IMR-90 (cell line): ENCODE measurements around the gene EPS8. TPM values are rescaled to one million over a fixed set of nuclear protein-coding genes. Genes with fewer than 3 reads are reported as not detected.

ENCODE experiments used
- ATAC-seq: fragments of 200-7000 bp; cut with Tn5 transposase; 2 replicates; pipeline ENCODE4 v1.9.1; 2020; ENCODE audit warnings: low read depth, mild to moderate bottlenecking, moderate library complexity
- BruUV-seq: library from RNA; stranded (reverse); fragments of 400-500 nt; replicated peaks from 2 replicates; lab custom pipeline; 2021; lab: Mats Ljungman, UMichigan
- CTCF ChIA-PET: fragments of 300-600 bp; formaldehyde crosslinking; extraction: SDS; loops from one replicate; lab custom pipeline; 2021; ENCODE audit warnings: antibody characterized with exemption; lab: Yijun Ruan, JAX
- POLR2A ChIA-PET: fragments of 300-600 bp; sonication (Branson Sonifier 250); formaldehyde crosslinking; loops from one replicate; lab custom pipeline; 2022; ENCODE audit warnings: antibody characterized with exemption; ENCODE audit not compliant: unreplicated experiment; lab: Charles Lee
- DNase-seq: peaks from one replicate; pipeline ENCODE4 v3.0.0; 2013
- H2AFZ ChIP-seq: replicated peaks from 2 replicates; pipeline ENCODE3; 2013; ENCODE audit warnings: low read length, mild to moderate bottlenecking; ENCODE audit not compliant: poor library complexity
- H2AK5ac ChIP-seq: 2 replicates; pipeline ENCODE4 v1.6.1; 2013; ENCODE audit warnings: low read depth, low read length, inconsistent platforms
- H2AK9ac ChIP-seq: replicated peaks from 2 replicates; pipeline ENCODE3; 2013; ENCODE audit warnings: mild to moderate bottlenecking, low read depth, low read length, moderate library complexity; ENCODE audit not compliant: poor library complexity
- H2BK120ac ChIP-seq: 2 replicates; pipeline ENCODE4 v1.6.1; 2013; ENCODE audit warnings: low read depth, low read length, inconsistent platforms
- H2BK15ac ChIP-seq: 3 replicates; pipeline ENCODE4 v1.6.1; 2013; ENCODE audit warnings: low read depth, low read length, inconsistent platforms
- H2BK20ac ChIP-seq: 2 replicates; pipeline ENCODE4 v1.6.1; 2013; ENCODE audit warnings: low read depth, mild to moderate bottlenecking, inconsistent platforms, low read length, moderate library complexity
- H2BK5ac ChIP-seq: 2 replicates; pipeline ENCODE4 v1.6.1; 2013; ENCODE audit warnings: mild to moderate bottlenecking, low read depth, low read length, inconsistent platforms; ENCODE audit not compliant: poor library complexity, severe bottlenecking
- H3K14ac ChIP-seq: replicated peaks from 2 replicates; pipeline ENCODE4 v1.6.1; 2013; ENCODE audit warnings: low read depth, low read length, inconsistent platforms
- H3K18ac ChIP-seq: 2 replicates; pipeline ENCODE4 v1.6.1; 2013; ENCODE audit warnings: low read depth, low read length, control low read depth
- H3K23ac ChIP-seq: 2 replicates; pipeline ENCODE4 v1.6.1; 2013; ENCODE audit warnings: low read depth, low read length, inconsistent platforms
- H3K27ac ChIP-seq: 2 replicates; pipeline ENCODE4 v1.5.1; 2013; ENCODE audit warnings: mild to moderate bottlenecking, control low read depth, low read length; ENCODE audit not compliant: insufficient read depth
- H3K27me3 ChIP-seq: 2 replicates; pipeline ENCODE4 v1.6.1; 2013; ENCODE audit warnings: low read length; ENCODE audit not compliant: control insufficient read depth, insufficient read depth
- H3K36me3 ChIP-seq: 2 replicates; pipeline ENCODE4 v1.6.1; 2013; ENCODE audit warnings: low read length, mixed read lengths; ENCODE audit not compliant: control insufficient read depth, insufficient read depth
- H3K4ac ChIP-seq: 2 replicates; pipeline ENCODE4 v1.6.1; 2013; ENCODE audit warnings: low read depth, low read length, inconsistent platforms
- H3K4me1 ChIP-seq: 2 replicates; pipeline ENCODE4 v1.6.1; 2013; ENCODE audit warnings: low read length, mixed read lengths; ENCODE audit not compliant: control insufficient read depth, insufficient read depth
- H3K4me2 ChIP-seq: 2 replicates; pipeline ENCODE4 v1.6.1; 2013; ENCODE audit warnings: low read depth, mild to moderate bottlenecking, control low read depth, low read length, moderate library complexity
- H3K4me3 ChIP-seq: 2 replicates; pipeline ENCODE4 v1.5.1; 2013; ENCODE audit warnings: low read depth, mild to moderate bottlenecking, control low read depth, low read length, moderate library complexity; ENCODE audit not compliant: insufficient read depth
- H3K56ac ChIP-seq: 2 replicates; pipeline ENCODE4 v1.6.1; 2013; ENCODE audit warnings: low read length, inconsistent platforms; ENCODE audit not compliant: insufficient read depth; ENCODE audit errors: extremely low read depth
- H3K79me1 ChIP-seq, 2 experiments: 2 replicates each; pipeline ENCODE4 v1.6.1; 2013; ENCODE audit warnings: low read length in 2 of 2, inconsistent platforms in 1 of 2, low read depth in 1 of 2
- H3K9ac ChIP-seq: 2 replicates; pipeline ENCODE4 v1.6.1; 2013; ENCODE audit warnings: low read depth, low read length, control low read depth
- H3K9me1 ChIP-seq: 2 replicates; pipeline ENCODE4 v1.6.1; 2013; ENCODE audit warnings: low read length, inconsistent platforms; ENCODE audit not compliant: insufficient read depth
- H3K9me3 ChIP-seq: 2 replicates; pipeline ENCODE4 v1.6.1; 2013; ENCODE audit warnings: low read length; ENCODE audit not compliant: control insufficient read depth, insufficient read depth
- H4K20me1 ChIP-seq: 2 replicates; pipeline ENCODE4 v1.6.1; 2013; ENCODE audit warnings: low read length, inconsistent platforms; ENCODE audit not compliant: insufficient read depth
- H4K5ac ChIP-seq: 2 replicates; pipeline ENCODE4 v1.6.1; 2013; ENCODE audit warnings: mild to moderate bottlenecking, low read depth, low read length, control low read depth
- H4K8ac ChIP-seq, 2 experiments: 2 replicates each; pipeline ENCODE4 v1.6.1; 2013; ENCODE audit warnings: low read depth in 2 of 2, low read length in 2 of 2, control low read depth in 1 of 2, inconsistent platforms in 1 of 2
- H4K91ac ChIP-seq: 2 replicates; pipeline ENCODE4 v1.6.1; 2013; ENCODE audit warnings: low read depth, low read length, inconsistent platforms; ENCODE audit not compliant: insufficient read depth
- BHLHE40 ChIP-seq: fragments of 150-350 bp; IDR thresholded peaks from 2 replicates; pipeline ENCODE4 v1.6.1; 2016; ENCODE audit warnings: mild to moderate bottlenecking, low read depth, low read length
- CEBPB ChIP-seq: IDR thresholded peaks from 2 replicates; pipeline ENCODE4 v1.6.1; 2012; ENCODE audit warnings: low read depth, low read length, improper control_type of control experiment
- CHD1 ChIP-seq: IDR thresholded peaks from 2 replicates; pipeline ENCODE4 v1.6.1; 2012; ENCODE audit warnings: low read depth, low read length, improper control_type of control experiment
- CTCF ChIP-seq: conservative IDR thresholded peaks from 2 replicates; pipeline ENCODE4 v1.5.1; 2012; ENCODE audit warnings: mild to moderate bottlenecking, low read depth, low read length, improper control_type of control experiment
- FOS ChIP-seq: fragments of 150-350 bp; IDR thresholded peaks from 2 replicates; pipeline ENCODE4 v1.6.1; 2016; ENCODE audit warnings: low read depth, low read length
- MAFK ChIP-seq: IDR thresholded peaks from 2 replicates; pipeline ENCODE4 v1.6.1; 2012; ENCODE audit warnings: low read depth, low read length, improper control_type of control experiment
- MAZ ChIP-seq: IDR thresholded peaks from 2 replicates; pipeline ENCODE4 v1.6.1; 2012; ENCODE audit warnings: low read depth, mild to moderate bottlenecking, low read length, improper control_type of control experiment, moderate library complexity, borderline replicate concordance
- MXI1 ChIP-seq: IDR thresholded peaks from 2 replicates; pipeline ENCODE4 v1.6.1; 2012; ENCODE audit warnings: low read depth, mild to moderate bottlenecking, low read length, moderate library complexity, borderline replicate concordance
- POLR2A ChIP-seq: IDR thresholded peaks from 2 replicates; pipeline ENCODE4 v1.6.1; 2012; ENCODE audit warnings: mild to moderate bottlenecking, low read depth, low read length
- RAD21 ChIP-seq: IDR thresholded peaks from 2 replicates; pipeline ENCODE4 v1.6.1; 2012; ENCODE audit warnings: low read length, improper control_type of control experiment
- RCOR1 ChIP-seq: IDR thresholded peaks from 2 replicates; pipeline ENCODE4 v1.6.1; 2012; ENCODE audit warnings: mild to moderate bottlenecking, low read length, improper control_type of control experiment; ENCODE audit not compliant: insufficient replicate concordance
- RFX5 ChIP-seq: IDR thresholded peaks from 2 replicates; pipeline ENCODE4 v1.8.0; 2012; ENCODE audit warnings: low read depth, mild to moderate bottlenecking, low read length, moderate library complexity
- SMC3 ChIP-seq: fragments of 150-350 bp; IDR thresholded peaks from 2 replicates; pipeline ENCODE4 v1.6.1; 2016; ENCODE audit warnings: low read depth, mild to moderate bottlenecking, antibody characterized with exemption, low read length, moderate library complexity
- WGBS, 2 experiments: methylation state at CpG; one replicate each; pipeline versions ENCODE4 v1.1.5 to v1.1.7; 2013; ENCODE audit warnings: missing lambda C conversion rate in 2 of 2; ENCODE audit not compliant: insufficient read length in 1 of 2; ENCODE audit errors: extremely low coverage in 2 of 2; 5-methylcytosine and 5-hydroxymethylcytosine counted together
- dilution Hi-C: fragments of 300-500 bp; cut with HindIII; formaldehyde crosslinking; loops from one replicate; pipeline ENCODE4 v1.14.3; 2018; ENCODE audit warnings: low sequenced_read_pairs; ENCODE audit not compliant: unreplicated experiment
- in situ Hi-C: fragments of 300-500 bp; cut with MboI; formaldehyde crosslinking; loops from 3 replicates; pipeline ENCODE4 v1.14.3; 2019; ENCODE audit warnings: low sequenced_read_pairs, inconsistent platforms, mixed read lengths
- intact Hi-C: fragments of 100-400 bp; cut with micrococcal nuclease; formaldehyde crosslinking; loops from 2 replicates; pipeline ENCODE4 v1.10.0; 2022
- polyA plus RNA-seq, 3 experiments: library from polyadenylated mRNA; depleted of rRNA; stranded (reverse); fragments of >200 nt; gene quantifications; 2 replicates each; pipeline ENCODE4 v1.2.3, GENCODE V29; 2012; ENCODE audit warnings: low replicate concordance in 1 of 3
- total RNA-seq: library from RNA; depleted of rRNA; stranded (reverse); fragments of >200 nt; gene quantifications from 2 replicates; pipeline ENCODE4 v1.2.3, GENCODE V29; 2012
- TF ChIP-seq, protein P1 (sequence below): fragments of 150-350 bp; IDR thresholded peaks from 2 replicates; pipeline ENCODE4 v1.6.1; 2017; ENCODE audit warnings: mild to moderate bottlenecking, antibody characterized with exemption, low read length, low read depth

Gene EPS8
- total and polyA plus RNA-seq, 2 of the 4 experiments (the other 2 are of a cell fraction) = 45.1 to 104 TPM

DNA sequence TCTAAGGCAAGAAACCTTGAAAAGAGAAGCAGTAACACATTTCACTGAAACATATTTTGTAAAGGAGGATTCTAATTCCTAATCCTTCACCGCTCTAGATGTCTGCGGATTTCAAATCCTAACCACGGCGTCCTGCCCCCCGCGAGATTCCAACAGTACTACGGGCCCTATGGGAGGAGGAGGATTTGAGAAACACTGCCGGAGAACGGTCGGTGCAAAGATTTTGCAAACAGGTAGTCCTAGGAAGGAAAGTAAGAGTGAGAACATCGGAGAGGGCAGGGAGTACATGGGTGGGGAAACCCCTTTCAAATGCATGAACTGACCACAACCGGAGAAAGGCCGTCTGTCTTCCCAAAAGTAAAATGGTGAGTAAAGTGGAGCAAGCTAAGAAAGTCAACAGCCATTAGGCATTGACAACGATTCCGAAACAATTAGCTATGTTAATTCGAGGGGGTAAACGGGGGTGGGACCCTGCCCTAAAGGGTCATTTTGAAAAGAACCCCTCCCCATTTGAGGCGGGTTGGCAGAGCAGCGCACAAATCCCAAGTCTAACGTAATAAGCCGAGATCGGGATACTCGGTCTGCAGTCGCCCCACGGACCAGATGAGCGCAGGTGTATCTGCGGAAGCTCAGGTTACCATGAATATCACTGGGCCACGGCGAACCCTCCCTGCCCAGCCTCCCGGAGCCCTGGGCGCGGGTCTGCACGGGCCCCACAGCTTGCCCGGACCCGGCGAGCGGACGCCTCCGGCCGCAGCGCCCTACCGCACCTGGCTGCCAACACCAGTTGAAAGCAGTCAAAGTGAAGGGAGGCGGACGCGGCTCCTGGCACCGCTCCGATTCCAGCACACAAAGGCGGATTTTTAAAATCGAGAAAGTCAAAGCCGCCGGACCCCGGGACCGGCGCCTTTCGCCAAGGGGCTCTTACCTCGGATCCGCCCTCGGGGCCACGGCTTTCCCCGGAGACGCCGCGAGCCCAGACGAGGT lies 662 bp downstream of the EPS8 start:
- peak overlapping the region; percentile 72 for H3K4me3 ChIP-seq
- peak overlapping the region; percentile 78 for H3K27ac ChIP-seq
- peak overlapping the region; percentile 12 for H2AK9ac ChIP-seq
- peaks cover 7 to 26% of the 10 kb centered on the region in 2 experiments for H3K79me1 ChIP-seq
- H3K56ac ChIP-seq = peak overlapping the region; percentile 35; the same call in 1 of the 2 replicates
- CTCF ChIA-PET = interaction anchor here (1.2 to 1.5 kb wide), 2 partner anchors 10 to 16 kb away, joined by 3 read pairs; no protein-coding TSS in a partner anchor
- H4K8ac ChIP-seq = peak overlapping the region in 1 of 2 experiments; percentile 60; a peak in 2 of 4 replicates
- peak overlapping the region; percentile 27; the same call in 1 of the 2 replicates for H2AK5ac ChIP-seq
- no peaks in the 10 kb centered on the region for H4K20me1 ChIP-seq
- in situ Hi-C loops = no loop called here
- intact Hi-C loops = loop anchor here (1.0 to 10.0 kb wide), 5 partner anchors 68 to 254 kb away; no protein-coding TSS in a partner anchor
- POLR2A ChIA-PET = interaction anchor here (0.6 kb wide), 1 partner anchor 66 kb away, joined by 4 read pairs; no protein-coding TSS in a partner anchor
- H4K5ac ChIP-seq = 0 out of 2 replicates have a peak overlapping the region, but pooled peaks have one; percentile 31
- H3K36me3 ChIP-seq = no peaks in the 10 kb centered on the region
- whole genome bisulfite sequencing, 2 experiments = 1% methylated on average over 37 of the region's 64 CpGs; no CpG with 5 or more reads in 1 of the 2 experiments
- H3K27me3 ChIP-seq = no peaks in the 10 kb centered on the region
- H3K4ac ChIP-seq = peak overlapping the region; percentile 83
- dilution Hi-C loops = no loop called here
- no TSS peak for BruUV-seq
- no peaks in the 10 kb centered on the region for H3K9me1 ChIP-seq
- H3K9ac ChIP-seq = peak overlapping the region; percentile 75
- ATAC-seq = peak; percentile 30
- H3K9me3 ChIP-seq = no peaks in the 10 kb centered on the region
- H3K14ac ChIP-seq = peak overlapping the region; percentile 96
- peak; percentile 45 for DNase-seq
- H4K91ac ChIP-seq = peak overlapping the region; percentile 65
- H3K4me1 ChIP-seq = peaks cover 2% of the 10 kb centered on the region; the same call in 1 of the 2 replicates
- peak overlapping the region; percentile 95 for H3K23ac ChIP-seq
- H2BK20ac ChIP-seq = peak overlapping the region; percentile 59; the same call in 1 of the 2 replicates
- H3K4me2 ChIP-seq = peak overlapping the region; percentile 93
- peak overlapping the region; percentile 22 for H3K18ac ChIP-seq
- H2BK5ac ChIP-seq = peak overlapping the region; percentile 71
- H2BK120ac ChIP-seq = peak overlapping the region; percentile 71
- H2BK15ac ChIP-seq = peak overlapping the region; percentile 41; the same call in 2 of the 3 replicates
- H2AFZ ChIP-seq = peak overlapping the region; percentile 88
- TF ChIP-seq RAD21 (no peak), CEBPB (no peak), BHLHE40 (no peak), RFX5 (no peak), POLR2A (no peak), FOS (no peak), SMC3 (no peak), CHD1 (no peak), MAZ (no peak), MAFK (no peak), RCOR1 (no peak), MXI1 (no peak), CTCF (no peak)
- TF ChIP-seq, protein P1, sequence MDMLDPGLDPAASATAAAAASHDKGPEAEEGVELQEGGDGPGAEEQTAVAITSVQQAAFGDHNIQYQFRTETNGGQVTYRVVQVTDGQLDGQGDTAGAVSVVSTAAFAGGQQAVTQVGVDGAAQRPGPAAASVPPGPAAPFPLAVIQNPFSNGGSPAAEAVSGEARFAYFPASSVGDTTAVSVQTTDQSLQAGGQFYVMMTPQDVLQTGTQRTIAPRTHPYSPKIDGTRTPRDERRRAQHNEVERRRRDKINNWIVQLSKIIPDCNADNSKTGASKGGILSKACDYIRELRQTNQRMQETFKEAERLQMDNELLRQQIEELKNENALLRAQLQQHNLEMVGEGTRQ = no peak
